Activated CD8-positive, alpha-beta memory T cell treated with anti-CD3 and anti-CD28 coated beads, Interleukin-2, amount 10 ng/mL, durations not matched to agents 7 days and 5 days (primary cell): Measurements from ENCODE around the gene CAGE1. TPM values are rescaled to one million over a fixed set of nuclear protein-coding genes. Genes with fewer than 3 reads are reported as not detected.
"Not testable (repeated sequence)": the region's sequence is repeated elsewhere in the genome, so short reads cannot be mapped to it uniquely, and the experiment has no call there.

Experiments used
- ATAC-seq: fragments of 150-1000 bp; cut with Tn5 transposase; one replicate; pipeline ENCODE4 v1.10.0; 2021; ENCODE audit warnings: moderate library complexity
- CTCF ChIA-PET: fragments of 350-600 bp; sonication (Branson Sonifier 250); formaldehyde crosslinking; loops from one replicate; lab custom pipeline; 2021; ENCODE audit warnings: antibody characterized with exemption; lab: Charles Lee
- DNase-seq: peaks from one replicate; pipeline ENCODE4 v3.0.0-alpha.2; 2020
- H3K27ac Mint-ChIP-seq: one replicate; pipeline ENCODE4 v1.8.0; 2021; ENCODE audit warnings: mild to moderate bottlenecking, mixed read lengths
- H3K27me3 Mint-ChIP-seq: one replicate; pipeline ENCODE4 v1.8.0; 2021; ENCODE audit warnings: mixed read lengths
- H3K36me3 Mint-ChIP-seq: one replicate; pipeline ENCODE4 v1.8.0; 2021; ENCODE audit warnings: mild to moderate bottlenecking, mixed read lengths
- H3K4me1 Mint-ChIP-seq: one replicate; pipeline ENCODE4 v1.8.0; 2021; ENCODE audit warnings: mixed read lengths
- H3K4me3 Mint-ChIP-seq: one replicate; pipeline ENCODE4 v1.8.0; 2021; ENCODE audit warnings: mild to moderate bottlenecking, moderate library complexity, mixed read lengths
- H3K9me3 Mint-ChIP-seq: one replicate; pipeline ENCODE4 v1.8.0; 2022; ENCODE audit warnings: low read depth, mixed read lengths
- total RNA-seq, 2 experiments: library from RNA; stranded (reverse); gene quantifications; one replicate each; pipeline ENCODE4 v1.2.3, GENCODE V29; 2021

The CAGE1 gene
- total RNA-seq, 2 experiments from 2014 or later = 0.18 TPM; not detected in 1

GRCh38 chr6:7343546-7344475 lies 45.7 kb downstream of the CAGE1 start:
- H3K36me3 Mint-ChIP-seq = no peaks in the 10 kb centered on the region
- peaks cover 7% of the 10 kb centered on the region for H3K27me3 Mint-ChIP-seq
- ATAC-seq = no peak
- CTCF ChIA-PET = no interaction called here
- DNase-seq = no peak
- no peak overlapping the region for H3K4me3 Mint-ChIP-seq
- H3K4me1 Mint-ChIP-seq = no peaks in the 10 kb centered on the region
- H3K27ac Mint-ChIP-seq = no peak overlapping the region
- no peaks in the 10 kb centered on the region for H3K9me3 Mint-ChIP-seq

GRCh38 chr6:7341989-7342742 lies 47.4 kb downstream of the CAGE1 start:
- H3K4me1 Mint-ChIP-seq = no peaks in the 10 kb centered on the region
- H3K4me3 Mint-ChIP-seq = no peak overlapping the region
- CTCF ChIA-PET = no interaction called here
- ATAC-seq (no peak), DNase-seq (no peak)
- peaks cover 14% of the 10 kb centered on the region for H3K27me3 Mint-ChIP-seq
- H3K36me3 Mint-ChIP-seq = no peaks in the 10 kb centered on the region
- no peaks in the 10 kb centered on the region for H3K9me3 Mint-ChIP-seq
- no peak overlapping the region for H3K27ac Mint-ChIP-seq

- Mint-ChIP-seq H3K27ac (no peak overlapping the region), H3K36me3 (no peaks in the 10 kb centered on the region), H3K4me3 (no peak overlapping the region), H3K27me3 (peaks cover 19% of the 10 kb centered on the region), H3K4me1 (no peaks in the 10 kb centered on the region), H3K9me3 (no peaks in the 10 kb centered on the region)
- CTCF ChIA-PET = interaction anchor here (1.0 kb wide), 1 partner anchor 14 kb away, joined by 3 read pairs; no protein-coding TSS in a partner anchor
- ATAC-seq (no peak), DNase-seq (no peak)
Observed at GRCh38 chr6:7341271-7341670, 48.3 kb downstream of the CAGE1 start.

- H3K27me3 Mint-ChIP-seq = peaks cover 19% of the 10 kb centered on the region
- H3K36me3 Mint-ChIP-seq, H3K9me3 Mint-ChIP-seq, DNase-seq, H3K27ac Mint-ChIP-seq, H3K4me1 Mint-ChIP-seq, H3K4me3 Mint-ChIP-seq, ATAC-seq: not testable (repeated sequence)
- CTCF ChIA-PET = interaction anchor here (1.1 kb wide), 1 partner anchor 14 kb away, joined by 3 read pairs; no protein-coding TSS in a partner anchor
Observed at GRCh38 chr6:7339007-7339732, 50.4 kb downstream of the CAGE1 start.

GRCh38 chr6:7338031-7338430 lies 51.5 kb downstream of the CAGE1 start:
- CTCF ChIA-PET = no interaction called here
- H3K27me3 Mint-ChIP-seq = peaks cover 19% of the 10 kb centered on the region
- H3K36me3 Mint-ChIP-seq = no peaks in the 10 kb centered on the region
- DNase-seq (no peak), ATAC-seq (no peak)
- no peaks in the 10 kb centered on the region for H3K9me3 Mint-ChIP-seq
- no peaks in the 10 kb centered on the region for H3K4me1 Mint-ChIP-seq
- no peak overlapping the region for H3K4me3 Mint-ChIP-seq
- no peak overlapping the region for H3K27ac Mint-ChIP-seq

GRCh38 chr6:7335519-7335918 lies 54.0 kb downstream of the CAGE1 start:
- ATAC-seq (no peak), DNase-seq (no peak)
- Mint-ChIP-seq H3K9me3 (no peaks in the 10 kb centered on the region), H3K4me3 (no peak overlapping the region), H3K27me3 (peaks cover 19% of the 10 kb centered on the region), H3K4me1 (no peaks in the 10 kb centered on the region), H3K36me3 (no peaks in the 10 kb centered on the region), H3K27ac (no peak overlapping the region)
- CTCF ChIA-PET = no interaction called here

GRCh38 chr6:7334685-7335084 lies 54.9 kb downstream of the CAGE1 start:
- Mint-ChIP-seq H3K36me3 (no peaks in the 10 kb centered on the region), H3K9me3 (no peaks in the 10 kb centered on the region), H3K4me1 (no peaks in the 10 kb centered on the region), H3K27ac (no peak overlapping the region), H3K4me3 (no peak overlapping the region), H3K27me3 (peaks cover 19% of the 10 kb centered on the region)
- DNase-seq (no peak), ATAC-seq (no peak)
- CTCF ChIA-PET = no interaction called here

GRCh38 chr6:7332090-7332745 lies 57.3 kb downstream of the CAGE1 start:
- no peak for DNase-seq

GRCh38 chr6:7331452-7331851 lies 58.1 kb downstream of the CAGE1 start:
- H3K4me1 Mint-ChIP-seq = peaks cover 7% of the 10 kb centered on the region
- CTCF ChIA-PET = no interaction called here
- no peak overlapping the region for H3K4me3 Mint-ChIP-seq
- peaks cover 5% of the 10 kb centered on the region for H3K27me3 Mint-ChIP-seq
- DNase-seq (no peak), ATAC-seq (no peak)
- H3K27ac Mint-ChIP-seq = no peak overlapping the region
- no peaks in the 10 kb centered on the region for H3K36me3 Mint-ChIP-seq
- H3K9me3 Mint-ChIP-seq = no peaks in the 10 kb centered on the region

More at GRCh38 chr6:7332090-7332745, 57.3 kb downstream of the CAGE1 start:
- Mint-ChIP-seq H3K4me1 (peaks cover 7% of the 10 kb centered on the region), H3K27ac (no peak overlapping the region), H3K4me3 (no peak overlapping the region), H3K36me3 (no peaks in the 10 kb centered on the region), H3K9me3 (no peaks in the 10 kb centered on the region), H3K27me3 (peaks cover 10% of the 10 kb centered on the region)
- CTCF ChIA-PET = no interaction called here
- ATAC-seq = no peak

GRCh38 chr6:7328243-7328642 lies 61.3 kb downstream of the CAGE1 start:
- Mint-ChIP-seq H3K27ac (no peak overlapping the region), H3K4me1 (peaks cover 7% of the 10 kb centered on the region), H3K9me3 (no peaks in the 10 kb centered on the region), H3K27me3 (peaks cover 9% of the 10 kb centered on the region), H3K36me3 (no peaks in the 10 kb centered on the region), H3K4me3 (no peak overlapping the region)
- ATAC-seq = no peak
- CTCF ChIA-PET = interaction anchor here (1.0 kb wide), 1 partner anchor 61 kb away, joined by 3 read pairs; the partner anchor contains the start of genes CAGE1 and RIOK1
- no peak for DNase-seq

- ATAC-seq = no peak
- no peaks in the 10 kb centered on the region for H3K9me3 Mint-ChIP-seq
Observed at GRCh38 chr6:7325750-7326149, 63.8 kb downstream of the CAGE1 start.

GRCh38 chr6:7324520-7324919 lies 65.0 kb downstream of the CAGE1 start:
- no peak overlapping the region for H3K4me3 Mint-ChIP-seq
- CTCF ChIA-PET = interaction anchor here (1.2 to 1.8 kb wide), 2 partner anchors 15 to 49 kb away, joined by 3 to 4 read pairs; no protein-coding TSS in a partner anchor
- ATAC-seq (no peak), DNase-seq (no peak)
- peaks cover 9% of the 10 kb centered on the region for H3K27me3 Mint-ChIP-seq
- no peaks in the 10 kb centered on the region for H3K9me3 Mint-ChIP-seq
- no peaks in the 10 kb centered on the region for H3K36me3 Mint-ChIP-seq
- no peak overlapping the region for H3K27ac Mint-ChIP-seq
- H3K4me1 Mint-ChIP-seq = peaks cover 7% of the 10 kb centered on the region

More at GRCh38 chr6:7325750-7326149, 63.8 kb downstream of the CAGE1 start:
- DNase-seq = no peak
- Mint-ChIP-seq H3K4me1 (peaks cover 7% of the 10 kb centered on the region), H3K4me3 (no peak overlapping the region), H3K36me3 (no peaks in the 10 kb centered on the region), H3K27me3 (peaks cover 9% of the 10 kb centered on the region), H3K27ac (no peak overlapping the region)
- CTCF ChIA-PET = interaction anchor here (1.4 to 1.8 kb wide), 2 partner anchors 45 to 50 kb away, joined by 3 to 4 read pairs; no protein-coding TSS in a partner anchor
